ENCODE results near the gene C18orf63.

C18orf63 gene

GRCh38 chr18:74331404-74331803, 15.8 kb downstream of the C18orf63 start:
- no peak overlapping the region for H3K27ac ChIP-seq
- peak; percentile 3 for DNase-seq (ENCODE audit: low spot score)
- no peak for TF ChIP-seq CTCF (conservative IDR thresholded peaks at IDR 0.05; ENCODE audit: low read depth)
- ChIA-PET POLR2A (ENCODE audit: low non-redundant PET) (no interaction called here), CTCF (no interaction called here)

- ChIA-PET POLR2A (ENCODE audit: low non-redundant PET) (no interaction called here), CTCF (no interaction called here)
- no peak overlapping the region for H3K27ac ChIP-seq
- no peak for TF ChIP-seq CTCF (conservative IDR thresholded peaks at IDR 0.05; ENCODE audit: low read depth)
- no peak for DNase-seq (ENCODE audit: low spot score)
These were observed 17.5 kb downstream of the C18orf63 start for GRCh38 chr18:74333091-74333490.

- no peak for DNase-seq (ENCODE audit: low spot score)
- no peak overlapping the region for H3K27ac ChIP-seq
- CTCF ChIA-PET, result interaction anchor here (0.7 to 1.2 kb wide), 2 partner anchors 8 to 137 kb away, joined by 3 to 6 read pairs; no protein-coding TSS in a partner anchor
- POLR2A ChIA-PET (ENCODE audit: low non-redundant PET), result no interaction called here
- no peak for TF ChIP-seq CTCF (conservative IDR thresholded peaks at IDR 0.05; ENCODE audit: low read depth)
These were observed 18.7 kb downstream of the C18orf63 start for GRCh38 chr18:74334242-74334893.

GRCh38 chr18:74336656-74337055, 21.0 kb downstream of the C18orf63 start:
- no peak overlapping the region for H3K27ac ChIP-seq
- CTCF ChIA-PET, result no interaction called here
- no peak for TF ChIP-seq CTCF (conservative IDR thresholded peaks at IDR 0.05; ENCODE audit: low read depth)
- POLR2A ChIA-PET (ENCODE audit: low non-redundant PET), result no interaction called here
- DNase-seq (ENCODE audit: low spot score), result no peak

GRCh38 chr18:74337155-74337911, 21.7 kb downstream of the C18orf63 start:
- ChIA-PET POLR2A (ENCODE audit: low non-redundant PET) (no interaction called here), CTCF (no interaction called here)
- H3K27ac ChIP-seq, result no peak overlapping the region
- no peak for DNase-seq (ENCODE audit: low spot score)
- no peak for TF ChIP-seq CTCF (conservative IDR thresholded peaks at IDR 0.05; ENCODE audit: low read depth)

- ChIA-PET CTCF (no interaction called here), POLR2A (ENCODE audit: low non-redundant PET) (no interaction called here)
- no peak for DNase-seq (ENCODE audit: low spot score)
These were observed 22.3 kb downstream of the C18orf63 start for GRCh38 chr18:74337912-74338309.

More at GRCh38 chr18:74337912-74338309, 22.3 kb downstream of the C18orf63 start:
- no peak overlapping the region for H3K27ac ChIP-seq
- TF ChIP-seq CTCF (conservative IDR thresholded peaks at IDR 0.05; ENCODE audit: low read depth), result no peak

Measured in RWPE1 (cell line).